GM19372 (cell line): ENCODE results near the gene RERGL.
"Not testable (repeated sequence)": the region's sequence is repeated elsewhere in the genome, so short reads cannot be mapped to it uniquely, and the experiment has no call there.

ENCODE experiments used
- ATAC-seq: cut with Tn5 transposase; IDR thresholded peaks from one replicate; pipeline ENCODE4 v1.9.1; 2021; ENCODE audit warnings: mild to moderate bottlenecking, low read depth, moderate library complexity; ENCODE audit not compliant: unreplicated experiment

Gene RERGL

DNA sequence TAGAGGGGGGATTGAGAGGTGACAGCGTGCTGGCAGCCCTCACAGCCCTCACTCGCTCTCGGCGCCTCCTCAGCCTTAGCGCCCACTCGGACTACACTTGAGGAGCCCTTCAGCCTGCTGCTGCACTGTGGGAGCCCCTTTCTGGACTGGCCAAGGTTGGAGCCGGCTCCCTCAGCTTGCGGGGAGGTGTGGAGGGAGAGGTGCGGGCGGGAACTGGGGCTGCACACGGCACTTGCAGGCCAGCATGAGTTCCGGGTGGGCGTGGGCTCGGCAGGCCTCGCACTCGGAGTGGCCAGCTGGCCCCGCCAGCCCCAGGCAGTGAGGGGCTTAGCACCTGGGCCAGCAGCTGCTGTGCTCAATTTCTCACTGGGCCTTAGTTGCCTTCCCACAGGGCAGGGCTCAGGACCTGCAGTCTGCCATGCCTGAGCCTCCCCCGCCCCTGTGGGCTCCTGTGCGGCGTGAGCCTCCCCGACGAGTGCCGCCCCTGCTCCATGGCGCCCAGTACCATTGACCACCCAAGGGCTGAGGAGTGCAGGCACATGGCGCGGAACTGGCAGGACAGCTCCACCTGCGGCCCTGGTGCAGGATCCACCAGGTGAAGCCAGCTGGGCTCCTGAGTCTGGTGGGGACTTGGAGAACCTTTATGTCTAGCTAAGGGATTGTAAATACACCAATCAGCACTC is 49.8 kb downstream of the RERGL start:
- ATAC-seq: not testable (repeated sequence)
